DLD1 (cell line): ENCODE results near the gene RAB6B.

Source experiments
- in situ Hi-C: cut with HindIII; loops from 2 replicates; pipeline ENCODE4 v1.10.0; 2017; ENCODE audit warnings: low sequenced_read_pairs

Gene RAB6B

GRCh38 chr3:133881939-133882825 lies 13.5 kb downstream of the RAB6B start:
- in situ Hi-C loops, result no loop called here

DNA sequence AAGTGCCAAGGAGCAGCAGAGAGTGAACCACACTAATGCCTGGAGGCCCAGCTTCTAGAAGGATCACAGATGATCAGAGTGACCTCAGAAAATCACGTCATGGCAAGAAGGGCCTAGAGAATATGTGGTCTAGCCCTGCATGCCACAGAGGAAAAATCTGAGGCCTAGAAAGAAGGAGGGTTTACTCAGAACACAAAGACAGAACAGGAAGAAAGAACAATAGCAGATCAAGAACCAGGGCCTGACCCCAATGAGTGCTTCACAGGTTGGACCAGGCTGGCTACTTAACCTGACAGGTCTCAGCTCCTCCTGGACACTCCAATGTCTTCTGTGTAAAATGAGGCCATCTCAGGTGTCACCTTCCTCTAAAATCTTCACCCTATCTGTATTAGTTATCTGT lies 14.2 kb downstream of the RAB6B start:
- in situ Hi-C loops, result no loop called here

DNA sequence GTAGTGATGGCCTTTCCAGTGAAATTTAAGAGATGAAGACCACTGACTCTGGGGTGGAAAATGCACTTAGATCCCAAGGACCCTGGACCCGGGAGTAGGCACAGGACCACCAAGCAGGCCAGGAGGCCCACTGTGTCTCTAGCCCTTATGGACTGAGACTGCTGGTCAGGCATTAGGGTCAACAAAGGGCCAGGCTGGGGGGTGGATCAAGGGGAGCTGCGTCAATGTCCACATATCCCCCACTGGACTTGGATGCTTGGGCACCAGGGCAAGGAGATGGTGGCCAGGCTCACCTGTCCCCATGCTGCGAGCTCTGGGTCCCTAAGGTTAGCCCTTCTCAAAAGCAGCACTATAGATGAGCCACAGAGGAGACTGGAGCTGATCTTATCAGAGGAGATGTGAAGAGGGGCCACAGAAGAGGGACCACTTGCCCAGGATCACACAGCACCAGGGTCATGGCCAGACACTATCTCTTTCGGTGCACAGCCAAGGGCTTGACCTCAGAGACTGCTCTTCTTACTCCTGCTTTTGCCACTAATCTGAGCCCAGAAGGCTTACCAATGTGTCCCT lies 14.7 kb downstream of the RAB6B start:
- in situ Hi-C loops, result no loop called here

GRCh38 chr3:133880287-133880686 lies 15.4 kb downstream of the RAB6B start:
- in situ Hi-C loops, result no loop called here

GRCh38 chr3:133878518-133878917 lies 17.2 kb downstream of the RAB6B start:
- in situ Hi-C loops, result no loop called here

DNA sequence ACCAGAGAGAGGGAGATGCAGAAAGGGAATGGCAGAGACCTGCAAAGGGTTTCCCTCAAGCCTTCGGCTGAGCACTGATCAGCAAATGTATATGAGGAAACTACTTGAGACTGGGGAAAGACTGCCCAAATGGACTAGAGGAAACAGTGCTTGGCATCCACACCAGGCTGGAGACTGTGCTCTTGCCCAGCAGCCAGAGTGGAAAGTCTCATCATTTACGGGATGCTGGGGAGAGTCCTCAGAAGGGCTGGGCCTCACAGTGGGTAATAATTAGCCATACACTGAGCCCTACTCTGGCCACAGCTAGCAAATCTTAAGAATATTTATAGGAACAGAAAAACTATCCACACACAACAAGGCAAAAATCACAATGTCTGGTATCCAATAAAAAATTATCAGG lies 18.5 kb downstream of the RAB6B start:
- in situ Hi-C loops, result no loop called here

GRCh38 chr3:133874761-133875438 lies 20.8 kb downstream of the RAB6B start:
- in situ Hi-C loops, result loop anchor here (5.0 kb wide), 1 partner anchor 53 kb away; no protein-coding TSS in a partner anchor

DNA sequence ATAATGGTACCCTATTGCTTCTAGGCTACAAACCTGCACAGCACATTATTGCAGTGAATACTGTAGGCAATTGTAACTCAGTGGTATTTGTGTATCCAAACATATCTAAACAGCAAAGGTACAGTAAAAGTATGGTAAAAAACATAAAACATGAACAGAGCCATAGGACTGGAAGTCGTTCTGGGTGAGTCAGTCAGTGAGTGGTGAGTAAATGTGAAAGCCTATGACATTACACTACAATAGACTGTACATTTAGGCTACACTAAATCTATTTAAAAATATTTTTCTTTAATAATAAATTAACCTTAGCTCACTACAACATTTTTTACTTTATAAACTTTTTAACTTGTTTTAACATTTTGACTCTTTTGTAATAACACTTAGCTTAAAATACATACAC lies 21.3 kb downstream of the RAB6B start:
- in situ Hi-C loops, result loop anchor here (5.0 kb wide), 1 partner anchor 52 kb away; no protein-coding TSS in a partner anchor

- in situ Hi-C loops, result loop anchor here (5.0 kb wide), 1 partner anchor 50 kb away; no protein-coding TSS in a partner anchor
These were observed 22.9 kb downstream of the RAB6B start for GRCh38 chr3:133872781-133873180.

DNA sequence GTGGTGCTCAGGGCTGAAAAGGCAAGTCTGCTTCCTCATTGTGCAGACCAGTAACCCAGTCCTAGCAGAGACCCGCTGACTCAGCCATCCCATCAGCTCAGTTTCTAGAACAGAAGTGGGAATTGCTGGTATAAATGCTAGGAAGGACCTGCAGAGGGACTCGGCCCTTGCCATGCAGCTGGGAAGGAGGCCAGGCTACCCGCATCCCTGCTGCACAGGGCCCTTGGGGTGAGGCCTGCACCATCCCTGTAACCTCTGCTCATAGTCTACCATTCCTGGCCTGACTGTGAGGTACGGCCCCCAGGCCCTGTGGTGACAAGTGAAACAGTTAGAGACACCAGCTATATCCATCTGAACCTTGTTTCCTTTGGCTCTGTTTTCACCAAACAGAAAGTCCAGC lies 23.5 kb downstream of the RAB6B start:
- in situ Hi-C loops, result loop anchor here (5.0 kb wide), 1 partner anchor 50 kb away; no protein-coding TSS in a partner anchor

DNA sequence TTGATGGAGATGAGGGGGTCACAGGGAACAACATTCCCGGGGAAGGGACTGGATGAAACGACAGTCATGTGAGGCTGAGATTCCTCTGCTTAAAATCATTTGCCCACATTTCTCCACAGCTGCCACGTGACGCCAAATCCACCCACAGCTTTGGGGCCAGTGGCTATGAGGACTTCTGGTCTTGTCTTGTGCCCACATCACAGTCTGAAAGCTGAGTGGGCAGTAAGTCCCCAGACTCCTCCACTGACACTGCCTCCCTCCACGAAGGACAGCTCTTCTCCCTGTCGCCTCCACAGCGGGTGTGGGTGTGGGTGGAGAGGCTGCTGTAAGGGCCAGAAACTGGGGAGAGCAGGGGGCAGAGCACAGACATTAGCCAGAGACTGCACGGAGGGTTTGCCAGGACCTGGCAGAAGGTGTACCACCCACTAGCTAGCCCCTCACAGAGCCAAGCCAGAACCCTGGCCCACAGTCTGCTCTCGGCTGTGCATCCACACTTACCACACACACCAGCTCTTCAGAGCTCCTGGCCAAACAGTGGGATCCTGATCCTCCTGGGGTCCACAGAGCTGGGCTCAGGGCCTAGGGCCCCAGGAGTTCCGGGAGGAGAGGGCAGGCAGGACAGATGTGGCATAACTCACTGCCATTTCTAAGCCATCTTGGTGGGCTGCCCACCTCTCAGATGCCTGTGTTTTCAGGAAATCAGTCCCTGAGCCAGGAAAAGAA lies 24.2 kb downstream of the RAB6B start:
- in situ Hi-C loops, result loop anchor here (5.0 kb wide), 1 partner anchor 49 kb away; no protein-coding TSS in a partner anchor

GRCh38 chr3:133870822-133871221 lies 24.9 kb downstream of the RAB6B start:
- in situ Hi-C loops, result loop anchor here (5.0 kb wide), 1 partner anchor 49 kb away; no protein-coding TSS in a partner anchor

- in situ Hi-C loops, result no loop called here
These were observed 26.1 kb downstream of the RAB6B start for GRCh38 chr3:133869586-133869985.

DNA sequence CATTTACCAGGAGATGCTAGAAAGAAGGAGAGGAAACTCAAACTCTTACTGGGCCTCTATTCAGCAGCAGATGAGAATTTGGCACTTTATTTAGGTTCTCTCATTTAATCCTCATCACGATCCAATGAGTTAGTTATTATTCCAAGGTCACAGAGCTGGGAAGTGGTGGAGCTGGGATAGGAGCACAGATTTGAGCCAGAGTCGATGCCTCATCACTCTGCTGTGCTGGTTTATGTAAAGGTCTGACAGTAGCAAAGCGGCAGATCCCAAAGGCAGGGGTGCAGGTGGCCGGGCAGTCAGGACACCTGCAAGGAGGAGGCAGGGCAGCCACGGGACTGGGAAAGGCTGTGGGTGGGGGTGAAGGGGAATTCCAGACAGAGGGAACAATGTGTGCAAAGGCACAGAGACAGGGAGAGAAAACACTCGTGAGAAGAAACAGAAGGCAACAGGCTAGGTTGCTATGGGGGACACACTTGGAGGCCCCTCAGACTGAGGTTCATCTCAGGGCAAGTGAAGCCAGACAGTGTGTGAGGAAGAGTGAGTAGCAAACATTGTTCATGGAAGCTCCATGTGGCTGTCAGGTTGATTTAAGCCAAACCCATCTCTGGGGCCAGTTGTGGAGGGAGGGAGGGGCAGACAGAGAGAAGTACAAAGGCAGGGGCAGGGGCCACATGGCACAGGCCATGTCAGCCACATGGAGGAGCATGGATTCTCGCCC lies 26.8 kb downstream of the RAB6B start:
- in situ Hi-C loops, result no loop called here

DNA sequence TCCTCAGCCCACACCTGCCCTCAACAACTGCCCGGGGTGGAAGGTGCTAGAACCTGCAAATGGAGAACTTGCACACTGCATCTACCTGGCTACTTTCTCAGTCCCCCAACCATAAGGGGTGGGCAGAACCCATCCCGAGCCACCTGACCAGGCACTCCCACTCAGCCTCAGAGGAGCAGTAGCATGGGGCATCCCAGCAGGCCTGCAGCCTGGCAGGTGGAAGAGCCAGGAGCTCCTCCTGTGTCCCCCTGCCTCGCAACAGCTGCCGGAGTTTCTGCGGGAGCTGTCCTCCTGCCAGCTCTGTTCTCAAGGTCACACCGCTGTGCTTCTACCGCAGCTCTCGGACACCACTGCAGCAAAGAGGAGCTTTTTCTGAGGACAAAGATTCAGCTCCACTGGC lies 27.5 kb downstream of the RAB6B start:
- in situ Hi-C loops, result no loop called here

- in situ Hi-C loops, result no loop called here
These were observed 29.5 kb downstream of the RAB6B start for GRCh38 chr3:133866141-133866540.

- in situ Hi-C loops, result no loop called here
These were observed 30.4 kb downstream of the RAB6B start for GRCh38 chr3:133865136-133865855.

DNA sequence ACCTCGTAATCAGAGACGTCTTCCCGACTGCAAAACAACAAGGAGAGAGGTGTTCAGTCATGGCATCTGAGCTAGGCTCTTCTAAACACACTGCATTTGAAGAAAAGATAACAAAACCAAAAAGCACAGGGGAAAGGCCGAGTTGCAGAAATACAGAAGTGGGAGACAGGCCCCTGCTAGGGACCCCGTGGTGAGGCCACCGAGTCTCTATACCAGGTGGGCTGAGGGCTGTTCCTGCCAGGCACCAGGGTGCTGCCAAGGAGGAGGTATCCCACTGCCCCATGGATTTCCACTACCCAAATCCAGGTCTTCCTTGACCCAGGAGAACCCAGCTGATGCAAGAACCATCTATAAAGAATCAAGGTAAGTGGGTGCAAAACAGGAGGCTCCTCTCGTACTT lies 31.1 kb downstream of the RAB6B start:
- in situ Hi-C loops, result no loop called here

DNA sequence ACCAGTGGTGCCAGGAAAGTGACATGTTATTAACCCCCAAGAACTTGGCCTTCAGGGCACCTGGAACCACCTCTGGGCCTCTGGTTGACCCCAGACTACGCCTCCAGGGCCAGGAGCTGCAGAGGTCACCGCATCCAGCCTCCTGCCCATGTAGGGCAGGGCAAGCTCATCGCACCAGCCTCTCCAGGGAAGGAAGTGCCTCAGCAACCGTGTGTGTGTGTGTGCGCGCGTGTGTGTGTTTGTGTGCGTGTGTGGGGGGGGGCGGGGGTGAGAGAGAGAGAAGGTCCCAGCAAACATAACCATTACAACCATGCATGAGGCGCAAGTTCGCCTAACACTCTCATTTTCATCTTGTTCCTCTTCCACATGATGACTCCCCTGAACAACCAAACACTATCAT lies 31.8 kb downstream of the RAB6B start:
- in situ Hi-C loops, result no loop called here

GRCh38 chr3:133862161-133862560 lies 33.5 kb downstream of the RAB6B start:
- in situ Hi-C loops, result no loop called here
